Ishikawa (cell line): ENCODE measurements around the gene ZGRF1.

Experiments used
- CEBPB ChIP-seq: IDR thresholded peaks from 2 replicates; pipeline ENCODE4 v1.6.1; 2012
- CREB1 ChIP-seq: IDR thresholded peaks from 2 replicates; pipeline ENCODE4 v1.6.1; 2012; ENCODE audit warnings: low read depth
- EGR1 ChIP-seq: IDR thresholded peaks from 2 replicates; pipeline ENCODE4 v1.6.1; 2012
- EP300 ChIP-seq: IDR thresholded peaks from 2 replicates; pipeline ENCODE4 v1.6.1; 2012; ENCODE audit warnings: borderline replicate concordance
- FOXM1 ChIP-seq: IDR thresholded peaks from 2 replicates; pipeline ENCODE4 v1.6.1; 2012; ENCODE audit warnings: low read depth, borderline replicate concordance
- MAX ChIP-seq: IDR thresholded peaks from 2 replicates; pipeline ENCODE4 v1.6.1; 2012
- RAD21 ChIP-seq: IDR thresholded peaks from 2 replicates; pipeline ENCODE4 v1.6.1; 2012; ENCODE audit warnings: low read depth
- REST ChIP-seq: IDR thresholded peaks from 2 replicates; pipeline ENCODE4 v1.6.1; 2012; ENCODE audit warnings: low read depth, mild to moderate bottlenecking
- TAF1 ChIP-seq: IDR thresholded peaks from 2 replicates; pipeline ENCODE4 v1.6.1; 2012; ENCODE audit warnings: low read depth, mild to moderate bottlenecking

DNA sequence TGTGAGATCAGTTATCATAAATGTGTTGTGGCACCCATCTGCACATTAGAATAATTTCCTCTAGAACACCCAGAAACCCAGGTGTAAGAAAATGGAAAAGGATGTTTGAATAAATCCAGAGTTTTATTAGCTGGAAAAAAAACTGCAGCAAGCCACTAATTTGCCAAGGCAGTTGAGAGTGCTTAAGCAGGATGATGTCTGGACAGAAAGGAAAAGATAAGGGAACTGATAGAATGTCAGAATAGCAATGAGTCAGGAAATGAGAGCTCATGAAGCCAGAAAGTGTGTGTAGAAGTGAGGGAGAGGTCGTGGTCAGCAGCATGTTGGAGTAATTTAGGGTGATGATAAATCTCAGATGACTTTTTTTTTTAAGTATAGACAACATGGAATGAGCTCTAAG is 105.6 kb downstream of the ZGRF1 start:
- TF ChIP-seq RAD21 = no peak
- TF ChIP-seq EGR1 = no peak
- TF ChIP-seq TAF1 = no peak
- no peak for TF ChIP-seq REST
- no peak for TF ChIP-seq EP300
- TF ChIP-seq FOXM1 = no peak
- TF ChIP-seq CEBPB = no peak
- no peak for TF ChIP-seq MAX
- TF ChIP-seq CREB1 = no peak
